Keratinocyte (primary cell): Measurements from ENCODE around the gene SEMA3D. TPM values are rescaled to one million over a fixed set of nuclear protein-coding genes. Genes with fewer than 3 reads are reported as not detected.
A peak's percentile ranks its signal among the peaks of the same experiment; 100 is the strongest.

Experiments used
- DNase-seq: peaks from one replicate; pipeline ENCODE4 v3.0.0-alpha.2; 2011; ENCODE audit warnings: low read depth, missing footprints, low spot score
- FAIRE-seq: peaks from 2 replicates; lab custom pipeline; 2011; peaks lifted over from hg19 to GRCh38; lab: Jason Lieb, UNC
- H2AFZ ChIP-seq: 2 replicates; pipeline ENCODE4 v1.6.0; 2012; ENCODE audit warnings: low read length, control low read depth, inconsistent platforms; ENCODE audit not compliant: control insufficient read depth
- H3K27ac ChIP-seq: 2 replicates; pipeline ENCODE4 v1.5.1; 2011; ENCODE audit warnings: low read length; ENCODE audit not compliant: control insufficient read depth, insufficient read depth
- H3K27me3 ChIP-seq: 3 replicates; pipeline ENCODE4 v1.6.0; 2011; ENCODE audit warnings: low read length; ENCODE audit not compliant: control insufficient read depth, insufficient read depth; ENCODE audit errors: extremely low read depth
- H3K36me3 ChIP-seq, 2 experiments: 2 replicates in 1 of 2; 3 replicates in 1 of 2; pipeline ENCODE4 v1.5.1; 2011; ENCODE audit warnings: low read length in 2 of 2, mild to moderate bottlenecking in 1 of 2; ENCODE audit not compliant: control insufficient read depth in 2 of 2, insufficient read depth in 2 of 2; ENCODE audit errors: extremely low read depth in 1 of 2
- H3K4me1 ChIP-seq: 3 replicates; pipeline ENCODE4 v1.5.1; 2011; ENCODE audit warnings: low read length; ENCODE audit not compliant: control insufficient read depth, insufficient read depth; ENCODE audit errors: extremely low read depth
- H3K4me2 ChIP-seq: 3 replicates; pipeline ENCODE4 v1.6.0; 2011; ENCODE audit warnings: low read depth, low read length; ENCODE audit not compliant: control insufficient read depth, insufficient read depth; ENCODE audit errors: extremely low read depth
- H3K4me3 ChIP-seq, 3 experiments: fragments of 200-600 bp in 1 of 3; sonication (generic) in 1 of 3; 2 replicates in 2 of 3; 3 replicates in 1 of 3; pipeline ENCODE4 v1.5.1; 2011 to 2016; ENCODE audit warnings: low read length in 3 of 3, mild to moderate bottlenecking in 3 of 3, control low read depth in 2 of 3, inconsistent platforms in 1 of 3, low read depth in 1 of 3, mixed read lengths in 1 of 3, mixed run types in 1 of 3, moderate library complexity in 1 of 3; ENCODE audit not compliant: control insufficient read depth in 2 of 3, insufficient read depth in 2 of 3; ENCODE audit errors: extremely low read depth in 1 of 3
- H3K79me2 ChIP-seq: 2 replicates; pipeline ENCODE4 v1.6.0; 2012; ENCODE audit warnings: low read length; ENCODE audit not compliant: control insufficient read depth, insufficient read depth
- H3K9ac ChIP-seq: 3 replicates; pipeline ENCODE4 v1.6.0; 2011; ENCODE audit warnings: low read length; ENCODE audit not compliant: control insufficient read depth, insufficient read depth; ENCODE audit errors: extremely low read depth
- H3K9me1 ChIP-seq: 3 replicates; pipeline ENCODE4 v1.6.0; 2011; ENCODE audit warnings: low read length; ENCODE audit not compliant: control insufficient read depth, insufficient read depth; ENCODE audit errors: extremely low read depth
- H3K9me3 ChIP-seq: 2 replicates; pipeline ENCODE4 v1.5.1; 2012; ENCODE audit warnings: low read depth, low read length; ENCODE audit not compliant: control insufficient read depth
- H4K20me1 ChIP-seq: 3 replicates; pipeline ENCODE4 v1.6.0; 2011; ENCODE audit warnings: low read length; ENCODE audit not compliant: control insufficient read depth, insufficient read depth; ENCODE audit errors: extremely low read depth
- CTCF ChIP-seq, 3 experiments: IDR thresholded peaks in 1 of 3; conservative IDR thresholded peaks in 1 of 3; optimal IDR thresholded peaks in 1 of 3; 2 replicates in 2 of 3; 3 replicates in 1 of 3; pipeline versions ENCODE3 to v1.5.1; 2011; ENCODE audit warnings: low read length in 3 of 3, mild to moderate bottlenecking in 3 of 3, moderate library complexity in 2 of 3, control low read depth in 1 of 3, inconsistent platforms in 1 of 3; ENCODE audit not compliant: insufficient read depth in 2 of 3; ENCODE audit errors: extremely low read depth in 1 of 3
- EZH2 ChIP-seq: IDR thresholded peaks from one replicate; pipeline ENCODE4 v1.6.1; 2012; ENCODE audit warnings: inconsistent platforms, mild to moderate bottlenecking, low read length, moderate library complexity
- dilution Hi-C: fragments of 300-500 bp; cut with MboI; formaldehyde crosslinking; loops from one replicate; pipeline ENCODE4 v1.7.0; 2020; ENCODE audit warnings: low sequenced_read_pairs; ENCODE audit not compliant: extremely low pct_ligation_motif_present
- polyA plus RNA-seq, 5 experiments: library from polyadenylated mRNA; depleted of rRNA in 3 of 5; stranded (reverse) in 3 of 5; stranded (forward) in 1 of 5; unstranded in 1 of 5; fragments of >200 nt; gene quantifications; 1 replicate in 1 of 5; 2 replicates in 3 of 5; 3 replicates in 1 of 5; pipeline versions ENCODE4 v1.2.1 to v1.2.3, GENCODE V29; 2011 to 2012; ENCODE audit warnings: missing spikeins in 2 of 5, low read depth in 1 of 5, low replicate concordance in 1 of 5

The SEMA3D gene
- polyA plus RNA-seq, 1 donor (not counting 4 experiments of a cell fraction or from before 2014, with no cell fraction given): 5.2 TPM

- H3K4me3 ChIP-seq: no peak overlapping the region
- H3K36me3 ChIP-seq: no peaks in the 10 kb centered on the region
- no peaks in the 10 kb centered on the region for H3K27me3 ChIP-seq
- no peak overlapping the region for H3K4me2 ChIP-seq
- H3K79me2 ChIP-seq: no peaks in the 10 kb centered on the region
- no peaks in the 10 kb centered on the region for H3K9me1 ChIP-seq
- H3K9me3 ChIP-seq: no peaks in the 10 kb centered on the region
- TF ChIP-seq EZH2 (no peak), CTCF (optimal IDR thresholded peaks at IDR 0.05 in 1 of 3, IDR thresholded peaks at IDR 0.05 in 1 of 3, conservative IDR thresholded peaks at IDR 0.05 in 1 of 3; ENCODE audit: extremely low read depth in 1 of 3, insufficient read depth in 2 of 3, low read length in 3 of 3) (no peak)
- no peak overlapping the region for H3K27ac ChIP-seq
- no peak for DNase-seq
- no peak for FAIRE-seq
- H3K4me1 ChIP-seq: no peaks in the 10 kb centered on the region
- no peak overlapping the region for H3K9ac ChIP-seq
- no peaks in the 10 kb centered on the region for H4K20me1 ChIP-seq
- dilution Hi-C loops: no loop called here
- H2AFZ ChIP-seq: no peak overlapping the region
Observed at GRCh38 chr7:85031475-85031874, 155.4 kb downstream of the SEMA3D start.

GRCh38 chr7:85030893-85031292 lies 156.0 kb downstream of the SEMA3D start:
- H3K4me2 ChIP-seq: no peak overlapping the region
- H3K9me3 ChIP-seq: no peaks in the 10 kb centered on the region
- H3K27ac ChIP-seq: no peak overlapping the region

More at GRCh38 chr7:85030893-85031292, 156.0 kb downstream of the SEMA3D start:
- Histone ChIP-seq H3K4me1 (peaks cover under 1% of the 10 kb centered on the region), H4K20me1 (no peaks in the 10 kb centered on the region), H3K79me2 (no peaks in the 10 kb centered on the region), H3K9me1 (no peaks in the 10 kb centered on the region), H3K27me3 (no peaks in the 10 kb centered on the region), H3K9ac (no peak overlapping the region), H3K4me3 (no peak overlapping the region), H2AFZ (no peak overlapping the region), H3K36me3 (no peaks in the 10 kb centered on the region)
- dilution Hi-C loops: no loop called here
- peak in 2 of 3 experiments; percentile 34 to 35 for TF ChIP-seq CTCF (optimal IDR thresholded peaks at IDR 0.05 in 1 of 3, IDR thresholded peaks at IDR 0.05 in 1 of 3, conservative IDR thresholded peaks at IDR 0.05 in 1 of 3; ENCODE audit: extremely low read depth in 1 of 3, insufficient read depth in 2 of 3, low read length in 3 of 3)
- TF ChIP-seq EZH2: no peak
- DNase-seq (peak; percentile 9), FAIRE-seq (peak; percentile 57)
